Urinary bladder (tissue), 4 donors: ENCODE results near the gene CDC25A. TPM values are rescaled to one million over a fixed set of nuclear protein-coding genes. Genes with fewer than 3 reads are reported as not detected.

Experiments used
- DNase-seq: peaks from one replicate; pipeline ENCODE4 v3.0.0-alpha.2; 2015; ENCODE audit errors: extremely low spot score
- H3K27ac ChIP-seq: one replicate; pipeline ENCODE4 v1.5.1; 2013; ENCODE audit warnings: low read depth, mild to moderate bottlenecking, moderate library complexity
- H3K36me3 ChIP-seq: one replicate; pipeline ENCODE4 v1.6.1; 2013; ENCODE audit warnings: mild to moderate bottlenecking, moderate library complexity; ENCODE audit not compliant: insufficient read depth
- H3K4me1 ChIP-seq: one replicate; pipeline ENCODE4 v1.6.1; 2013; ENCODE audit warnings: mild to moderate bottlenecking, moderate library complexity; ENCODE audit not compliant: insufficient read depth
- H3K4me3 ChIP-seq: one replicate; pipeline ENCODE4 v1.5.1; 2013; ENCODE audit warnings: low read depth, low read length
- WGBS: extraction: QIAGEN DNeasy Blood & Tissue Kit; methylation state at CpG from one replicate; pipeline ENCODE4 v1.1.7; 2013; 5-methylcytosine and 5-hydroxymethylcytosine counted together
- polyA plus RNA-seq: library from polyadenylated mRNA; stranded (reverse); fragments of 200-250 nt; gene quantifications from one replicate; pipeline ENCODE4 v1.2.3, GENCODE V29; 2013
- total RNA-seq: library from RNA; depleted of rRNA; stranded (reverse); fragments of >200 nt; gene quantifications from one replicate; pipeline ENCODE4 v1.2.3, GENCODE V29; 2014
- donor health status: healthy with polysubstance abuse.
- donor health status: healthy.

The CDC25A gene
- total RNA-seq (3.7 TPM), polyA plus RNA-seq (0.32 TPM)

- Histone ChIP-seq H3K4me3 (peak within 1 kb of the TSS; percentile 59), H3K36me3 (no peaks in the 10 kb centered on the region), H3K4me1 (no peaks in the 10 kb centered on the region), H3K27ac (no peak within 1 kb of the TSS)
- peak; percentile 99 for DNase-seq
- 6% methylated on average over 44 of the region's 44 CpGs for WGBS
These were observed at the start of gene CDC25A for GRCh38 chr3:48188266-48189201. CDC25A (minus strand) TSS chr3:48188417; CDS start chr3:48187947, 470 bp downstream.

DNA sequence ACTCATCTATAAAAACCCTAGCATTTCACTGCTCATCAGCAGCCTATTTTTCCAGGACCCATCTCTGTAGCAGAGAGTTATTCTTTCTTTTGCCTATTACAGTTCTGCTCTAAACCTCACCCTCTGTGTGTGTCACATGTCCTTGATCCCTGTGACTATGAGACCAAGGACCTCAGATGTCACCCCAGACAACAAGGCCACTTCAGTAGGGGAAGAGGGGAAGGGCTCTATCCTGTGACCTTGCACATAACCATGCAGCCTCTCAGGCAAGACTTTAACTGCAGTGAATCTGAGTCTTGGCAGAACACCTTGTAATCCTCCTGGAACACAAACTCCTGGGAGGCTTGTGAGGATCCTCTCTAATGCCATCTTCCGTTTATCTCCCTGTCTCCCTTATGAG, 48.3 kb upstream of the CDC25A start:
- WGBS: 47% methylated on average over 1 of the region's 1 CpG
- peaks cover 2% of the 10 kb centered on the region for H3K4me1 ChIP-seq

DNA sequence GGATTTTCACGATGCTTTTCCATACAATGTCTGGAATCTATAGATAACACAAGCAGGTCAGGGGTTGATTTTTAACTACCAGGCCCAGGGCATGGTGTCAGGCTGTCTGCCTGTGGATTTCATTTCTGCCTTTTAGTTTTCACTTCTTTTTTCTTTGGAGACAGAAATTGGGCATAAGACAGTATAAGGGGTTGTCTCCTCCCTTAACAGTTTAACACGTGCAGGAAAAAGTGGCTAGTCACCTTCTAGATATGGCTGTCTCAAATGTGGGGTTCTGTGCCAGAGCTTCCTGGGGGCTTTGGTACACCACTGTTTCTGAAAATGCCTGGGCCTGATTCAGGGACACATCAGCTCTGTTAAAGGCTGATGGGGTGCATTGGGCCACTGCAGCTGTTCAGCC, 45.3 kb upstream of the CDC25A start:
- no peak overlapping the region for H3K27ac ChIP-seq
- peaks cover 2% of the 10 kb centered on the region for H3K4me1 ChIP-seq
- 87% methylated on average over 2 of the region's 2 CpGs for WGBS
- no peak for DNase-seq
- no peak overlapping the region for H3K4me3 ChIP-seq
- no peaks in the 10 kb centered on the region for H3K36me3 ChIP-seq

More for the DNA sequence above, 48.3 kb upstream of the CDC25A start:
- Histone ChIP-seq H3K36me3 (no peaks in the 10 kb centered on the region), H3K27ac (no peak overlapping the region), H3K4me3 (no peak overlapping the region)
- DNase-seq: no peak

GRCh38 chr3:48232734-48233133, 44.5 kb upstream of the CDC25A start:
- DNase-seq: no peak
- H3K27ac ChIP-seq: no peak overlapping the region
- H3K36me3 ChIP-seq: no peaks in the 10 kb centered on the region
- peaks cover 2% of the 10 kb centered on the region for H3K4me1 ChIP-seq
- 27% methylated on average over 6 of the region's 6 CpGs for WGBS
- no peak overlapping the region for H3K4me3 ChIP-seq

GRCh38 chr3:48232232-48232631, 44.0 kb upstream of the CDC25A start:
- WGBS: 65% methylated on average over 4 of the region's 4 CpGs
- H3K27ac ChIP-seq: no peak overlapping the region

DNA sequence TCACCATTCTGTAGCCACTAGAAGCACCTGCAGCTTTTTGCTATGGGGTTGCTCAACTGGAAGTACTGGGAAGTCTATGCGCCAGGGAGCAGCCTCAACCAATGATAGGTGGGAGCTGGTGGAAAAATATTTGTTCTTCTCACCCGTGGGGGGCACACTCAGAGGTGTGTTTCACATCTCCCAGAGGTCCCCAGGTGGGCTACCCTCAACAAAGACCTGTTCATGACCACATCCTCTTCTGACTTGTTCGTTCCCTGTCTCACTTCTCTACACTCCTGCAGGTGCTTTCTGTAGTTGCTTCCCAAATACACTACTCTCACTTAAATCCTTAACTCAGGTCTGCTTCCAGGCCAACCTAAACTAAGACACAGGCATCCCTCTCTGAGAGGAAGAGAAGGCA, 38.7 kb upstream of the CDC25A start:
- 38% methylated on average over 3 of the region's 3 CpGs for WGBS
- Histone ChIP-seq H3K27ac (no peak overlapping the region), H3K36me3 (no peaks in the 10 kb centered on the region), H3K4me1 (no peaks in the 10 kb centered on the region), H3K4me3 (no peak overlapping the region)
- no peak for DNase-seq

More at GRCh38 chr3:48232232-48232631, 44.0 kb upstream of the CDC25A start:
- H3K36me3 ChIP-seq: no peaks in the 10 kb centered on the region
- DNase-seq: peak; percentile 59
- H3K4me1 ChIP-seq: peaks cover 2% of the 10 kb centered on the region
- no peak overlapping the region for H3K4me3 ChIP-seq

DNA sequence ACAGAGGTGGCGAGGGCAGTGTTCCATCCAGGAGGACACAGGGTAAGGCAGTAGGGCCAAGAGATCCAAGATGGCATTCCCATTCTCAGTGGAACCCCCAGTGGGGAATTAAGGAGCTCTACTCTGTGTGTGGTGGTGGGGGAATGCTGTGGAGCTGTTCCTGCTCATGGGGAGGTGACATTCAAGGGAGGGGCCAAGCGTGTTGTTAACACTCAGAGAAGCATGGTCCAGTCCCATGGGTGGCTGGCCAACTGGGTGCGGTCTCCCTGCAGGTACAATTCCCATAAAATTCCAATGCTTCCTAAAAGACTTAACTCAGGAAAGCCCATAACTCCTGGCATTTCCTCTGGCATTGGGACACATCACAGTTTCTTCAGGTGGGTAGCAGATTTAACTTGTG, 37.4 kb upstream of the CDC25A start:
- WGBS: 79% methylated on average over 3 of the region's 3 CpGs

GRCh38 chr3:48222616-48223513, 34.6 kb upstream of the CDC25A start, which contains the start of gene CAMP:
CAMP (plus strand) TSS chr3:48223495; CDS start chr3:48223512, 17 bp downstream.
- WGBS: 84% methylated on average over 11 of the region's 11 CpGs
- no peaks in the 10 kb centered on the region for H3K4me1 ChIP-seq

More for the DNA sequence above, 37.4 kb upstream of the CDC25A start:
- H3K4me3 ChIP-seq: no peak overlapping the region
- no peaks in the 10 kb centered on the region for H3K4me1 ChIP-seq
- DNase-seq: no peak
- H3K27ac ChIP-seq: no peak overlapping the region
- no peaks in the 10 kb centered on the region for H3K36me3 ChIP-seq

DNA sequence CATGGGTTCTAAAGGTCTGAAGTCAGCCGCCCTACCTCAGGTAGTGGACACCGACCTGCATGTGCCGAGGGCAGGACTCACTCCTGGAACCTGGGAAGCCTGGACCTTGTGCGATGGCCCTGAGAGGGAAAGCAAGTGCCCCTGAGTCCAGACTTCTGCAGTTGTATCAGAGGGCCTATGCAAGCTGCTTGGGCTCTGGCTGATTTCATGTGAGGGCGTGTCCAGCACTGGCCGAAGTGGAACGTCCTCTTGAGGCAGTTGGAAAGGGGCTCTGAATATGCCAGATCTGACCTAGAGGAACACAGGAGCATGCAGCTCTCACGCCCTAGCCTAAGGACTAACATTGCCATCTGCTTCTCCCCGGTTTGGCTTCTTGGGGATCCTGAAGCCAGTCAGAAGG, 32.5 kb upstream of the CDC25A start:
- WGBS: 81% methylated on average over 9 of the region's 9 CpGs
- no peak overlapping the region for H3K27ac ChIP-seq
- H3K36me3 ChIP-seq: no peaks in the 10 kb centered on the region
- H3K4me1 ChIP-seq: no peaks in the 10 kb centered on the region
- H3K4me3 ChIP-seq: no peak overlapping the region
- DNase-seq: no peak

More at GRCh38 chr3:48222616-48223513, 34.6 kb upstream of the CDC25A start, which contains the start of gene CAMP:
- Histone ChIP-seq H3K27ac (no peak within 1 kb of the TSS), H3K36me3 (no peaks in the 10 kb centered on the region), H3K4me3 (no peak within 1 kb of the TSS)
- no peak for DNase-seq

DNA sequence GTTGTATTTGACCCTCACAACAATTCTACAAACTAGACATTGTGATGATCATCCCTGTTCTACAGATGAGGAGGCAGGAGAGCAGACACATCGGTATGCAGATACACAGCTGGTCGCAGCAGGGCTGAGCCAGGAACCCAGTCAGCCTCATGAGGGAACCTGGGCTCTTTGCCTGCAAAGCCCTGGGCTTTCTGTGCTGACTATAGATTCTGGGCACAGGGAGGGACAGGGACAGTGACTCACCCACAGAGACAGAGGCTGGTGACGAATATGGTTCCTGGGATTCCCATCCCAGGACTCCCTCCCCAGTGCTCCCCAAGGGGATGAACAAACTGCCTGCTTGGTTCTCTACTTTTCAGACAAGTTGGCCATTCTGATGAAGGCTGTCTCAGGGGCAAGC, 31.3 kb upstream of the CDC25A start:
- Histone ChIP-seq H3K4me1 (no peaks in the 10 kb centered on the region), H3K4me3 (no peak overlapping the region), H3K27ac (no peak overlapping the region), H3K36me3 (no peaks in the 10 kb centered on the region)
- 64% methylated on average over 3 of the region's 3 CpGs for WGBS
- DNase-seq: no peak

DNA sequence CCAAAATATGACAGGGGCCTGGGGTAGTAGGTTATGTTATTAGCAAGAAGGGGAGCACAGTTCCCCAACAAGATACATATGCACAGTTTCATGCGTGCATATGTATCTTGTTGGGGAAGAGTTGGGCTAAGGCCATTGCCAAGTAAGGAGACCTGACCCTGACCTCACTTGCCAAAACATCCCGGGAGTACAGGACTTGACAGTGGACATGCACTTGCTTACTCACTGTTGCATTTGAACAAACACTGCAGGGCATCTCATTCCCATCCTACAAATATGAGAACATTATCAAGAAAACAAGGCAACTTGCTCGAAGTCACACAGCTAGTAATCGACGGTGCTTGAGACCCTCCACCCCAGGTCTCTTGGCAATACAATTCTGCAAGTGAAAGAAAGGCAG, 30.3 kb upstream of the CDC25A start:
- Histone ChIP-seq H3K36me3 (no peaks in the 10 kb centered on the region), H3K4me1 (no peaks in the 10 kb centered on the region), H3K4me3 (no peak overlapping the region), H3K27ac (no peak overlapping the region)
- no peak for DNase-seq
- WGBS: 91% methylated on average over 5 of the region's 5 CpGs

DNA sequence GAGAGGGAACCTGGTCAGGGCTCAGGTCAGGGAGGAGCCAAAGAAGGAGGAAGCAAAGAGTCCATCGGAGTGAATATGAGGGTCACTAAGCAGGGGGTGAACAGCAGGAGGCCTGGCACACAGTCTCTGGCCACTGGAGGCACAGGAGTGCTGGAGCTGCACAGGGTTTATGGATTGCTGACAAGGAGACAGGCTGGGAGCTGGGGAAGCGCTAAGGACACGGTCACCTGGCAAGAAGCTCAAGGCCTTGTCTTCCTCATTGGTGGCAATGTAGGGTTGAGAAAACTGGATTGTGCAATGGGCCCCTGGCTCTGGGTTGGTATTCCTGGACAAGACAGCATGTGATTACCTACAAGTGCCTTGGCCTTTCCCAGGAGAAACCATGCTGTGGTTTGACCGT, 29.2 kb upstream of the CDC25A start:
- no peak for DNase-seq
- no peak overlapping the region for H3K27ac ChIP-seq
- WGBS: 88% methylated on average over 4 of the region's 4 CpGs
- no peak overlapping the region for H3K4me3 ChIP-seq
- H3K36me3 ChIP-seq: no peaks in the 10 kb centered on the region
- H3K4me1 ChIP-seq: no peaks in the 10 kb centered on the region

DNA sequence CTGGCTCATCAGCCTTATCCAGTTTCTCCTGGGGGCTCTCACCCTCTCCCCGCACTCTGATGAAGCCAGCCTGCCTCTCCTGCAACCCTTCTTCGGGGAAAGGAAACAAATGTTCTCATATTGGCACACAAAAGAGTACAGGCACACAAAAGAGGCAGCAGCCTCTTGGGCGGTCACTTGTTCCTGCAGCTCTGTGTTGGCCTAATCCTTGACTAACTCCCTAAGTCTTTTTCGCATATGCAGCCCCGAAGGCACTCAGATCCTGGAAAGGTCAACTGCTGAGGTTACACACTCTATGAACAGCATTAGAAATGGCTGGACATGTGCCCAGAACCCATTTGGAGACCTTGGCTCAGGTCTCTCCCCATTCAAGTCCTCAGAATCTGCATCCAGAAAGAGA, 27.7 kb upstream of the CDC25A start:
- 45% methylated on average over 5 of the region's 5 CpGs for WGBS

More for the DNA sequence above, 27.7 kb upstream of the CDC25A start:
- Histone ChIP-seq H3K4me1 (no peaks in the 10 kb centered on the region), H3K4me3 (no peak overlapping the region), H3K36me3 (no peaks in the 10 kb centered on the region), H3K27ac (no peak overlapping the region)
- DNase-seq: no peak
